ENCODE data around the gene SAPCD1.

SAPCD1 gene

GRCh38 chr6:31811645-31812044 lies 49.2 kb downstream of the SAPCD1 start:
- H3K9ac ChIP-seq (ENCODE audit: low read length), result no peak overlapping the region
- H2AFZ ChIP-seq (ENCODE audit: low read length), result no peak overlapping the region
- peak overlapping the region; percentile 33; the same call in 1 of the 2 replicates for H3K4me2 ChIP-seq (ENCODE audit: low read depth, low read length)
- peaks cover under 1% of the 10 kb centered on the region; the same call in 1 of the 2 replicates for H3K79me2 ChIP-seq (ENCODE audit: low read length)
- TF ChIP-seq CTCF (IDR thresholded peaks at IDR 0.05; ENCODE audit: low read length), result no peak
- TF ChIP-seq EZH2 (optimal IDR thresholded peaks at IDR 0.05; ENCODE audit: low read depth, low read length), result no peak
- no peak for TF ChIP-seq EZH2phosphoT487 (IDR thresholded peaks at IDR 0.05; ENCODE audit: low read length)
- no peaks in the 10 kb centered on the region for H3K36me3 ChIP-seq (replicated peaks; ENCODE audit: insufficient read depth, low read length)
- no peaks in the 10 kb centered on the region for H3K9me2 ChIP-seq (replicated peaks; ENCODE audit: insufficient read depth, low read length)
- H3K27me3 ChIP-seq (replicated peaks; ENCODE audit: insufficient read depth, low read length), result no peaks in the 10 kb centered on the region
- DNase-seq, result no peak
- peaks cover 22% of the 10 kb centered on the region for H3K4me1 ChIP-seq (ENCODE audit: low read length)
- H3K9me3 ChIP-seq (replicated peaks; ENCODE audit: insufficient read depth, low read length), result no peaks in the 10 kb centered on the region
- no peak overlapping the region for H3K27ac ChIP-seq (ENCODE audit: low read length)
- no peaks in the 10 kb centered on the region; the same call in 1 of the 2 replicates for H3F3A ChIP-seq (ENCODE audit: insufficient read depth, low read length)
- H3K4me3 ChIP-seq (ENCODE audit: low read length), result no peak overlapping the region
- H4K20me1 ChIP-seq (ENCODE audit: insufficient read depth, low read length), result no peaks in the 10 kb centered on the region

- peak overlapping the region; percentile 37; the same call in 1 of the 2 replicates for H3K4me2 ChIP-seq (ENCODE audit: low read depth, low read length)
- H2AFZ ChIP-seq (ENCODE audit: low read length), result no peak overlapping the region
- H3K4me3 ChIP-seq (ENCODE audit: low read length), result no peak overlapping the region
Observed at GRCh38 chr6:31813465-31813849, 51.0 kb downstream of the SAPCD1 start.

More at GRCh38 chr6:31813465-31813849, 51.0 kb downstream of the SAPCD1 start:
- H3K27ac ChIP-seq (ENCODE audit: low read length), result no peak overlapping the region
- H3F3A ChIP-seq (ENCODE audit: insufficient read depth, low read length), result no peaks in the 10 kb centered on the region; the same call in 1 of the 2 replicates
- no peaks in the 10 kb centered on the region for H3K79me2 ChIP-seq (ENCODE audit: low read length)
- no peaks in the 10 kb centered on the region for H4K20me1 ChIP-seq (ENCODE audit: insufficient read depth, low read length)
- no peaks in the 10 kb centered on the region for H3K36me3 ChIP-seq (replicated peaks; ENCODE audit: insufficient read depth, low read length)
- no peak for DNase-seq
- H3K9me2 ChIP-seq (replicated peaks; ENCODE audit: insufficient read depth, low read length), result no peaks in the 10 kb centered on the region
- H3K27me3 ChIP-seq (replicated peaks; ENCODE audit: insufficient read depth, low read length), result no peaks in the 10 kb centered on the region
- no peaks in the 10 kb centered on the region for H3K9me3 ChIP-seq (replicated peaks; ENCODE audit: insufficient read depth, low read length)
- H3K4me1 ChIP-seq (ENCODE audit: low read length), result peaks cover 22% of the 10 kb centered on the region
- no peak overlapping the region for H3K9ac ChIP-seq (ENCODE audit: low read length)
- TF ChIP-seq CTCF (IDR thresholded peaks at IDR 0.05; ENCODE audit: low read length) (no peak), EZH2 (optimal IDR thresholded peaks at IDR 0.05; ENCODE audit: low read depth, low read length) (no peak), EZH2phosphoT487 (IDR thresholded peaks at IDR 0.05; ENCODE audit: low read length) (no peak)
